Heart right ventricle (tissue), 16 donors: Measurements from ENCODE around the gene SNX15. TPM values are rescaled to one million over a fixed set of nuclear protein-coding genes. Genes with fewer than 3 reads are reported as not detected.
A peak's percentile ranks its signal among the peaks of the same experiment; 100 is the strongest.

Experiments
- ATAC-seq, 8 donors: fragments of 200-7000 bp; cut with Tn5 transposase; one replicate each; pipeline ENCODE4 v1.9.1; 2020; ENCODE audit warnings: mild to moderate bottlenecking in 8 of 8, moderate library complexity in 8 of 8, moderate number of reproducible peaks in 1 of 8
- DNase-seq, 2 donors: peaks; one replicate each; pipeline ENCODE4 v3.0.0-alpha.2; 2020
- H3K27ac ChIP-seq, 10 donors: fragments of 200-600 bp; sonication (generic) in 2 of 10; one replicate each; pipeline versions ENCODE4 v1.5.0 to v1.8.0; 2020 to 2022; ENCODE audit warnings: mild to moderate bottlenecking in 3 of 10
- H3K27me3 ChIP-seq, 7 donors: fragments of 200-600 bp; one replicate each; pipeline ENCODE4 v1.8.0; 2021 to 2022; ENCODE audit warnings: mild to moderate bottlenecking in 2 of 7
- H3K36me3 ChIP-seq, 9 donors: fragments of 200-600 bp; sonication (generic) in 1 of 9; one replicate each; pipeline versions ENCODE4 v1.5.0 to v1.8.0; 2020 to 2022; ENCODE audit warnings: mild to moderate bottlenecking in 2 of 9
- H3K4me1 ChIP-seq, 9 donors: fragments of 200-600 bp; sonication (generic) in 1 of 9; one replicate each; pipeline versions ENCODE4 v1.5.0 to v1.8.0; 2020 to 2022; ENCODE audit warnings: mild to moderate bottlenecking in 4 of 9
- H3K4me3 ChIP-seq, 10 donors: fragments of 200-600 bp; sonication (generic) in 2 of 10; one replicate each; pipeline versions ENCODE4 v1.5.0 to v1.8.0; 2020 to 2022; ENCODE audit warnings: mild to moderate bottlenecking in 7 of 10, moderate library complexity in 2 of 10
- H3K9me3 ChIP-seq, 11 donors: fragments of 200-600 bp in 10 of 11; sonication (generic) in 2 of 11; one replicate each; pipeline versions ENCODE4 v1.5.0 to v1.8.0; 2013 to 2022; ENCODE audit warnings: mild to moderate bottlenecking in 2 of 11, control low read depth in 1 of 11, moderate library complexity in 1 of 11
- CTCF ChIP-seq, 9 donors: fragments of 200-600 bp; sonication (generic) in 2 of 9; IDR thresholded peaks; one replicate each; pipeline versions ENCODE4 v1.5.0 to v1.8.0; 2021 to 2022; ENCODE audit warnings: antibody characterized with exemption in 9 of 9, mild to moderate bottlenecking in 5 of 9, moderate library complexity in 1 of 9
- WGBS, 2 donors: extraction: QIAGEN DNeasy Blood & Tissue Kit; methylation state at CpG; one replicate each; pipeline ENCODE4 v1.1.7; 2013; ENCODE audit warnings: inconsistent platforms in 1 of 2; 5-methylcytosine and 5-hydroxymethylcytosine counted together
- intact Hi-C, 10 donors: fragments of 100-400 bp; cut with DNase I; formaldehyde crosslinking; loops; one replicate each; pipeline versions ENCODE4 v1.11.1 to v1.14.2; 2022
- polyA plus RNA-seq, 2 donors: library from polyadenylated mRNA; stranded (reverse); fragments of 200-250 nt; gene quantifications; one replicate each; pipeline ENCODE4 v1.2.3, GENCODE V29; 2013
- total RNA-seq, 10 donors: library from RNA; stranded (reverse); fragmentation: NEBNext Ultra II Directional in 3 of 10; extraction: Animal tissue kit (Norgen Biotek cat#: 25700) in 3 of 10; gene quantifications; one replicate each; pipeline versions ENCODE4 v1.2.1 to v1.2.4, GENCODE V29; 2021 to 2023
- donor health status: Arrhythmogenic right ventricular cardiomyopathy.
- donor health status: ischemic (EF 13 %, LVEDD 7.1; RV severe dilation, severe dysfunction).
- donor health status: healthy with polysubstance abuse.
- donor health status: DM: no; HTN: yes; CAD: no.
- donor health status: DM: no; HTN: no; CAD: no.
- donor health status: ischemic (EF 25% LVEDD 6.9; RV normal size, moderate dysfunction).
- donor health status: ischemic (EF 25% LVEDD 5.7; RV mildly dilated, moderate dysfunction).
- donor health status: healthy.
- donor health status: DM: yes; HTN: yes; CAD: no.
- donor health status: Ischemic cardiomyopathy.
- donor health status: ischemic (EF 35%, LVEDD 5.7; RV mildly dilated, moderate dysfunction).
- donor health status: nonischemic (EF 11% LVEDD 7.7; RV severe dilation, severe dysfunction).
- donor health status: DM: yes; HTN: yes; CAD: no.
- donor health status: PGD.
- donor health status: ischemic (EF 29% LVEDD 5.4; RV normal size, mild dysfunction).
- donor health status: nonischemic (EF 23%, LVEDD 6.1; RV moderate dilation, normal function).

SNX15 gene
- total and polyA plus RNA-seq, 12 donors, result 11.4 to 23.2 (median 15.3) TPM

GRCh38 chr11:65013130-65013887 lies 13.9 kb upstream of the SNX15 start:
- H3K4me1 ChIP-seq, result peaks cover 11 to 34% (median 20%) of the 10 kb centered on the region in 9 donors
- WGBS, 2 donors, result 14 to 15% methylated on average over 22 of the region's 22 CpGs
- H3K27ac ChIP-seq, result peak overlapping the region; percentile 87 to 100 (median 98)
- peak; percentile 65 to 74 (median 71) for TF ChIP-seq CTCF (IDR thresholded peaks at IDR 0.05)
- H3K9me3 ChIP-seq, result no peaks in the 10 kb centered on the region
- DNase-seq (peak; percentile 91 to 92), ATAC-seq (peak; percentile 90 to 97 (median 94))
- peaks cover 0 to 10% (median 2%) of the 10 kb centered on the region in 9 donors for H3K36me3 ChIP-seq
- intact Hi-C loops, result loop anchor here in 8 of 10 donors (5.0 to 10.0 kb wide), 10 partner anchors 71 to 169 kb away; partner anchors contain the start of genes CDC42BPG (in 3 of the 8), ZNHIT2 (in 3 of the 8), ATG2A (in 2 of the 8) and CDCA5 (in 1 of the 8)
- H3K27me3 ChIP-seq, result no peaks in the 10 kb centered on the region
- peak overlapping the region; percentile 57 to 92 (median 76) for H3K4me3 ChIP-seq

- H3K27ac ChIP-seq, result peak within 1 kb of the TSS; percentile 87 to 100 (median 98)
- peak within 1 kb of the TSS; percentile 57 to 92 (median 76) for H3K4me3 ChIP-seq
- intact Hi-C loops, result loop anchor here in 8 of 10 donors (1.0 to 10.0 kb wide), 12 partner anchors 13 to 169 kb away; partner anchors contain the start of genes ZNHIT2 (in 4 of the 8), CDC42BPG (in 3 of the 8), ATG2A (in 2 of the 8) and SNX15 (in 2 of the 8)
- peak; percentile 94 for DNase-seq
- peaks cover 0 to 18% (median 6%) of the 10 kb centered on the region in 9 donors for H3K36me3 ChIP-seq
- peaks cover 11 to 34% (median 20%) of the 10 kb centered on the region in 9 donors for H3K4me1 ChIP-seq
- TF ChIP-seq CTCF (IDR thresholded peaks at IDR 0.05), result peak; percentile 66 to 83 (median 78)
- ATAC-seq, result peak; percentile 93 to 96 (median 96)
- H3K9me3 ChIP-seq, result no peaks in the 10 kb centered on the region
- no peaks in the 10 kb centered on the region for H3K27me3 ChIP-seq
- WGBS, 2 donors, result 0 to 1% methylated on average over 84 to 96 of the region's 96 CpGs
Observed at GRCh38 chr11:65013888-65014725, 13.1 kb upstream of the SNX15 start, which contains the start of gene ARL2. ARL2 (plus strand) TSS chr11:65014160; CDS start chr11:65014208, 48 bp downstream.

DNA sequence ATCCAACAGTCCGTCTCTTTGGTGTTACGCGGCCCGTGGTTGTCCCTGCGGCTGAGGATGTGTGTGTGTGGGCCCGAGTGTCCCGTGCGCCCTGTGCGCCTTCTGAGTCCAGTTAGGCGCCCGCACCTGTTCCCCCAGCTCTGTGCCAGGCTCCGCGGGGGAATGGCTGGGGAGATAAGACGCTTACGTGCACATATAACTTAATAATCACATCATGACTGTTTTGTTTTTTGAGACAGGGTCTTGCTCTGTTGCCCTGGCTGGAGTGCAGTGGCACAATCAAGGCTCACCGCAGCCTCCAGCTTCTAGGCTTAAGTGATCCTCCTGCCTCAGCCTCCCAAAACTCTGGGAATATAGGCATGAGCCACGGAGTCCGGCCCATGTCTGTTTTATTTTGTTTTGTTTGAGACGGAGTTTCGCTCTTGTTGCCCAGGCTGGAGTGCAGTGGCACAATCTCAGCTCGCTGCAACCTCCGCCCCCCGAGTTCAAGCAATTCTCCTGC lies 12.5 kb upstream of the SNX15 start:
- WGBS, 2 donors, result 28 to 33% methylated on average over 23 of the region's 23 CpGs
- TF ChIP-seq CTCF (IDR thresholded peaks at IDR 0.05), result no peak
- Histone ChIP-seq H3K4me1 (peaks cover 11 to 34% (median 20%) of the 10 kb centered on the region in 9 donors), H3K4me3 (peak overlapping the region; percentile 57 to 92 (median 76)), H3K9me3 (no peaks in the 10 kb centered on the region), H3K27me3 (no peaks in the 10 kb centered on the region), H3K27ac (peak overlapping the region; percentile 87 to 100 (median 98)), H3K36me3 (peaks cover 0 to 24% (median 6%) of the 10 kb centered on the region in 9 donors)
- ATAC-seq, result peak in 3 of 8 donors; percentile 1 to 18 (median 1)
- DNase-seq, result no peak
- intact Hi-C loops, result loop anchor here in 8 of 10 donors (1.0 to 10.0 kb wide), 12 partner anchors 13 to 170 kb away; partner anchors contain the start of genes ZNHIT2 (in 4 of the 8), CDC42BPG (in 3 of the 8), ATG2A (in 2 of the 8) and SNX15 (in 2 of the 8)
